Naive thymus-derived CD4-positive, alpha-beta T cell (primary cell): ENCODE data around the gene C5. TPM values are rescaled to one million over a fixed set of nuclear protein-coding genes. Genes with fewer than 3 reads are reported as not detected.
A peak's percentile ranks its signal among the peaks of the same experiment; 100 is the strongest.

Experiments used
- ATAC-seq: fragments of 150-1000 bp; cut with Tn5 transposase; 2 replicates; pipeline ENCODE4 v1.10.0; 2021; ENCODE audit warnings: mild to moderate bottlenecking, moderate library complexity
- CTCF ChIA-PET: fragments of 350-600 bp; sonication (Branson Sonifier 250); formaldehyde crosslinking; loops from one replicate; lab custom pipeline; 2021; ENCODE audit warnings: antibody characterized with exemption; lab: Charles Lee
- POLR2A ChIA-PET: fragments of 350-600 bp; sonication (Branson Sonifier 250); formaldehyde crosslinking; loops from one replicate; lab custom pipeline; 2021; ENCODE audit warnings: antibody characterized with exemption, inconsistent platforms; lab: Charles Lee
- DNase-seq, 9 donors: peaks; one replicate each; pipeline versions ENCODE4 v3.0.0 to v3.0.0-alpha.2; 2020 to 2022; ENCODE audit warnings: mixed read lengths in 1 of 9
- H3K27ac ChIP-seq: one replicate; pipeline ENCODE4 v1.7.0; 2013; ENCODE audit warnings: mild to moderate bottlenecking, low read depth, low read length, moderate library complexity
- H3K27me3 ChIP-seq, 2 donors: one replicate each; pipeline ENCODE4 v1.7.0; 2013; ENCODE audit warnings: low read length in 2 of 2, mild to moderate bottlenecking in 2 of 2, moderate library complexity in 2 of 2; ENCODE audit not compliant: control insufficient read depth in 2 of 2, insufficient read depth in 2 of 2
- H3K36me3 ChIP-seq, 3 experiments: 1 replicate in 2 of 3; 2 replicates in 1 of 3; pipeline ENCODE4 v1.7.0; 2013; ENCODE audit warnings: low read length in 3 of 3, mild to moderate bottlenecking in 3 of 3, moderate library complexity in 1 of 3; ENCODE audit not compliant: insufficient read depth in 3 of 3, control insufficient read depth in 2 of 3
- H3K4me1 ChIP-seq, 2 donors: one replicate each; pipeline ENCODE4 v1.7.0; 2013; ENCODE audit warnings: low read length in 2 of 2, mild to moderate bottlenecking in 2 of 2, moderate library complexity in 1 of 2; ENCODE audit not compliant: control insufficient read depth in 2 of 2, insufficient read depth in 2 of 2
- H3K4me3 ChIP-seq: 2 replicates; pipeline ENCODE4 v1.7.0; 2013; ENCODE audit warnings: mild to moderate bottlenecking, low read length
- H3K9me3 ChIP-seq, 3 experiments: 1 replicate in 2 of 3; 2 replicates in 1 of 3; pipeline ENCODE4 v1.7.0; 2013; ENCODE audit warnings: low read length in 3 of 3; ENCODE audit not compliant: control insufficient read depth in 2 of 3
- H3K27ac Mint-ChIP-seq, 9 donors: one replicate each; pipeline ENCODE4 v1.8.0; 2020 to 2022; ENCODE audit warnings: mixed read lengths in 9 of 9, mild to moderate bottlenecking in 8 of 9, moderate library complexity in 5 of 9, inconsistent platforms in 2 of 9
- H3K27me3 Mint-ChIP-seq, 5 donors: one replicate each; pipeline ENCODE4 v1.8.0; 2021 to 2022; ENCODE audit warnings: mixed read lengths in 5 of 5, mild to moderate bottlenecking in 1 of 5
- H3K36me3 Mint-ChIP-seq, 5 donors: one replicate each; pipeline ENCODE4 v1.8.0; 2020 to 2022; ENCODE audit warnings: mixed read lengths in 5 of 5, mild to moderate bottlenecking in 3 of 5, inconsistent platforms in 1 of 5
- H3K4me1 Mint-ChIP-seq, 7 donors: one replicate each; pipeline ENCODE4 v1.8.0; 2020 to 2022; ENCODE audit warnings: mixed read lengths in 7 of 7, mild to moderate bottlenecking in 3 of 7, inconsistent platforms in 1 of 7
- H3K4me3 Mint-ChIP-seq, 10 donors: one replicate each; pipeline ENCODE4 v1.8.0; 2020 to 2022; ENCODE audit warnings: mild to moderate bottlenecking in 10 of 10, mixed read lengths in 10 of 10, moderate library complexity in 6 of 10, inconsistent platforms in 2 of 10
- H3K9me3 Mint-ChIP-seq, 11 donors: one replicate each; pipeline ENCODE4 v1.8.0; 2020 to 2022; ENCODE audit warnings: mixed read lengths in 11 of 11, mild to moderate bottlenecking in 4 of 11, inconsistent platforms in 1 of 11, moderate library complexity in 1 of 11
- intact Hi-C, 2 donors: fragments of 100-400 bp; cut with micrococcal nuclease; formaldehyde crosslinking; loops; one replicate each; pipeline ENCODE4 v1.15.1; 2023
- polyA plus RNA-seq, 2 donors: library from polyadenylated mRNA; unstranded; fragments of 300-500 nt; fragmentation: Illumina TruSeq; gene quantifications; one replicate each; pipeline ENCODE4 v1.2.3, GENCODE V29; 2021
- total RNA-seq, 6 experiments: library from RNA in 5 of 6; stranded (reverse) in 5 of 6; gene quantifications; 1 replicate in 5 of 6; 2 replicates in 1 of 6; pipeline ENCODE4 v1.2.3 and lab custom pipeline; 2021 to 2026

C5 gene
- total and polyA plus RNA-seq, 7 experiments from 2014 or later, result 0.41 to 2.9 (median 2.3) TPM

DNA sequence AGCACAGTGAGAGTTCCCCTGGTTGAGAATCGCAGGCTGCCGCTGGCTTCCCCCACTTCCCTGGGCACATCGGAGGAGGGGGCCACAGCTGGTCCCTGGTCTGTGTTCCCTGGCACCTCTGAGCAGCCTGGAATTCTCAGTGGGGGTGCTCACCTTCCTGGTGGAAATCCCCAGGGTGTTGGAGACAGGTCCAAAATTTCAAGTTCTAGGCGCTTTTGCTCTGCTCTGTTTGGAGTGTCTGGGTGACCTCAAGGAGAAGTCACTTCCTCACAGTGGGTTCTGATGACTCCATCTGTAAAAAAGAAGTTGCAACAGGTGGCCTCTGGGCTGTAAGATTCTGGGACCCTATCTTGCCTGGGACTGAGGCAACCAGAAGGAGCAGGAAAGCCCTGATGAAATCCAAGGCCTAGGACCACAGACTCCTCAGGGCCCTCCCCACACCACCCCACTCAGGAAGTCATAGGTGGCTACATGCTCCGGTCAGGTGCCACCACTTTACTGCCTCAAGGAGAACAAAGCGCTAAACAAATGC is 123.6 kb downstream of the C5 start, which contains the start of gene TRAF1:
TRAF1 (minus strand) TSS at position 400 of the 532 bp plus-strand sequence. CDS start 721 bp downstream, outside the sequence.
- no peaks in the 10 kb centered on the region for H3K9me3 ChIP-seq

DNA sequence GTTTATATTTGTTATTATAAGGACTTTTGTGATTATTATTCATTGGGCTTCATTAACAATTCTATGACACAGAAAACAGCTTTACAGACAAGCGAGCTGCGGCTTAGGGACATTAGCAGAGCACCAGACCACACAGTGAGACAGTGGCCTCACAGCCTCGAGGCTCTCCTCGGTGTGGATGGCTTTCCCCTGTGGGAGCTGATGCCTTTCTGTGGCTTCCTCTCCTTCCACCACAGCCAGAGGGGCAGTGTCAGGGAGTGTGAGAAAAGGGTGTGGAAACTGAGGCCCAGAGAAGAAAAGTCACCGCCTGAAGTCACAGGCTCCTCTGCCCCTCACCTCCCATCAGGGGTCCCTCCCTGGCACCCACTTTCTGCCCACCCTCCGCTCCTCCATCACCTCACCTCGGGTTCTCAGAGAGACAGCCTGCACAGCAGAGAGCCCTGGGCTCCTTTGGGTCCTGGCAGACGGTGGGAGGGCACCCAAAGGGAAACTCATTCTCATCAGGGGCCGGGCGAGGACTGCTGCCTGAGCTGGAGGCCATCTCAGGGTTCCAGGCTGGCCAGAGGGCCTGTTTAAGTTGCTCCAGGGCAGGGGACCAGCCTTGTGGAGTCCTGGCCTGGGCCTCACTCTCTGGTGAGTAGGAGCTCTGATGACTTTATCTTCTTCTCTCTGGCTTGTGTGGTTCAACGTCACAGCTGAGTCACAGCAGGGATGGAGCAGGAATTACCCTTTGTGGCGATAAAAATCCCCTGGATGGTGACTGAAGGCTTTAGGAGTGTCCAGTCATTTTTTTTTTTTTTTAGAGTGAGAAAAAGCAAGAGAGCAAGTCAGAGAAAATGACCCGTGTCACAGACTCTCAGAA is 124.3 kb downstream of the C5 start:
- peak overlapping the region; percentile 90 to 100 (median 96) for H3K4me3 Mint-ChIP-seq
- Histone ChIP-seq H3K4me3 (peak overlapping the region; percentile 79), H3K36me3 (peaks cover 5 to 18% (median 7%) of the 10 kb centered on the region in 3 experiments), H3K9me3 (no peaks in the 10 kb centered on the region), H3K27ac (peak overlapping the region; percentile 97), H3K27me3 (no peaks in the 10 kb centered on the region), H3K4me1 (peaks cover 64 to 83% of the 10 kb centered on the region in 2 donors)
- ChIA-PET CTCF (interaction anchor here (0.6 to 2.1 kb wide), 11 partner anchors 10 to 133 kb away, joined by 3 to 6 read pairs (median 3); partner anchors contain the start of genes FBXW2 and PHF19), POLR2A (interaction anchor here (1.0 to 44.3 kb wide), 8 partner anchors 5 to 80 kb away, joined by 3 to 2417 read pairs (median 26); partner anchors contain the start of genes PHF19 and TRAF1)
- H3K9me3 Mint-ChIP-seq, result no peaks in the 10 kb centered on the region
- H3K4me1 Mint-ChIP-seq, result peaks cover 61 to 94% (median 86%) of the 10 kb centered on the region in 7 donors
- DNase-seq, result peak in 3 of 9 donors; percentile 40 to 82 (median 81)
- intact Hi-C loops, result loop anchor here (1.0 to 5.0 kb wide), 13 partner anchors 9 to 277 kb away; partner anchors contain the start of genes CNTRL (in 2 of the 2), MEGF9 (in 2 of the 2), FBXW2 (in 1 of the 2) and PHF19 (in 1 of the 2)
- peak; percentile 77 for ATAC-seq
- H3K27me3 Mint-ChIP-seq, result no peaks in the 10 kb centered on the region
- H3K27ac Mint-ChIP-seq, result peak overlapping the region; percentile 95 to 100 (median 99)
- peaks cover 8 to 45% (median 18%) of the 10 kb centered on the region in 5 donors for H3K36me3 Mint-ChIP-seq

More for the DNA sequence above, 123.6 kb downstream of the C5 start, which contains the start of gene TRAF1:
- ChIA-PET POLR2A (interaction anchor here (1.0 to 44.3 kb wide), 7 partner anchors 13 to 81 kb away, joined by 3 to 2417 read pairs (median 19); partner anchors contain the start of gene PHF19), CTCF (interaction anchor here (0.9 to 2.1 kb wide), 8 partner anchors 10 to 133 kb away, joined by 3 to 6 read pairs (median 4); partner anchors contain the start of gene FBXW2)
- ATAC-seq, result peak; percentile 40
- DNase-seq, result peak in 2 of 9 donors; percentile 40 to 59
- H3K9me3 Mint-ChIP-seq, result no peaks in the 10 kb centered on the region
- no peaks in the 10 kb centered on the region for H3K27me3 ChIP-seq
- H3K4me3 Mint-ChIP-seq, result peak within 1 kb of the TSS; percentile 90 to 100 (median 96)
- intact Hi-C loops, result loop anchor here (1.0 to 5.0 kb wide), 11 partner anchors 10 to 276 kb away; partner anchors contain the start of genes CNTRL (in 2 of the 2), MEGF9 (in 2 of the 2), FBXW2 (in 1 of the 2) and PHF19 (in 1 of the 2)
- H3K27me3 Mint-ChIP-seq, result no peaks in the 10 kb centered on the region
- H3K4me3 ChIP-seq, result peak within 1 kb of the TSS; percentile 79
- peaks cover 59 to 94% (median 86%) of the 10 kb centered on the region in 7 donors for H3K4me1 Mint-ChIP-seq
- peak within 1 kb of the TSS; percentile 97 for H3K27ac ChIP-seq
- H3K36me3 ChIP-seq, result peaks cover 5 to 16% (median 7%) of the 10 kb centered on the region in 3 experiments
- H3K36me3 Mint-ChIP-seq, result peaks cover 7 to 43% (median 16%) of the 10 kb centered on the region in 5 donors
- H3K4me1 ChIP-seq, result peaks cover 63 to 83% of the 10 kb centered on the region in 2 donors
- peak within 1 kb of the TSS; percentile 95 to 100 (median 99) for H3K27ac Mint-ChIP-seq

DNA sequence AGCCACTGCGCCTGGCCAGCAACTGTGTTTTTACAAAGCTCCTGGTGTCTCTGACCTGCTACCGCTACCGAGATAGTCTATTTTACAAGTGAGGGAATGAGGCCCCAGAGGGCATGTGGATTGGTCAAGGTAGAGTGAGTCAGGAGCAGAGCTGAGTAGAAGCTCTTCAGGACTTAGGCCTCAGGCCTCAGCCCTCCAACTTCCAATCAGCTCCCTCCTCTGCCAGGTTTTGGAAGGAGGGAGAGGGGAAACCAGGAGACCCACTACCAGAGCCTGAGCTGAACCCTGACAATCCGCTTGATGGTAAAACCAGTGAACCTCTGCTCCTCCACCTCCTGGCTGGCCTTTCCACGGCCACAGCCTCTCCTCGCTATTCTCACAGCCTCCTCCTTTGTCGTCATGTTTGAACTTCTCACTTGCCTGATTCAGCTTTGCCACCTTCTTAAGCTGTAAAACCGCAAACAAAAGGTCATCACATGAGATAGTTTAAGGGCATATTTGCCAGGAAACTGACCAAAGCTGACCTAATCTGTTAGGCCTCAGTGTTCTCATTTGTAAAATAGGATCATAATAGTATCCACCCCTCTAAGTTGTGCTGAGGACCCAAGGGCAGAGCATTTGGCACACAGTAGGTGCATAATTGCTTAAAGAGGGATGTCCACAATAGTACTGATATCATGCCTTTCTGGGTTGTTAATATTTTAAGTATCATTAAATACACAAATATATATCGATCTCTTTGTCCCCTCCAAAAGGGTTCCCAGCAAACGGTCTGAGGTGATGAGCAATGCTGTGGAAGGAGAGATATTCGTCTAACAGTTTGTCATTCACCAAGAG is 125.2 kb downstream of the C5 start:
- H3K36me3 ChIP-seq, result peaks cover 5 to 23% (median 7%) of the 10 kb centered on the region in 3 experiments
- peaks cover 64 to 94% (median 88%) of the 10 kb centered on the region in 7 donors for H3K4me1 Mint-ChIP-seq
- no peak for ATAC-seq
- ChIA-PET CTCF (interaction anchor here (0.7 to 2.1 kb wide), 7 partner anchors 9 to 78 kb away, joined by 3 to 10 read pairs (median 4); partner anchors contain the start of gene PHF19), POLR2A (interaction anchor here (0.9 to 44.3 kb wide), 8 partner anchors 4 to 82 kb away, joined by 3 to 2417 read pairs (median 18); partner anchors contain the start of genes PHF19 and TRAF1)
- peak overlapping the region; percentile 95 to 100 (median 99) for H3K27ac Mint-ChIP-seq
- peaks cover 8 to 53% (median 18%) of the 10 kb centered on the region in 5 donors for H3K36me3 Mint-ChIP-seq
- peak overlapping the region; percentile 79 for H3K4me3 ChIP-seq
- H3K27me3 Mint-ChIP-seq, result no peaks in the 10 kb centered on the region
- peak overlapping the region; percentile 90 to 100 (median 96) for H3K4me3 Mint-ChIP-seq
- peaks cover 71 to 87% of the 10 kb centered on the region in 2 donors for H3K4me1 ChIP-seq
- H3K9me3 Mint-ChIP-seq, result no peaks in the 10 kb centered on the region
- no peaks in the 10 kb centered on the region for H3K9me3 ChIP-seq
- no peak for DNase-seq
- H3K27me3 ChIP-seq, result no peaks in the 10 kb centered on the region
- peak overlapping the region; percentile 97 for H3K27ac ChIP-seq
- intact Hi-C loops, result loop anchor here (1.0 to 5.0 kb wide), 5 partner anchors 11 to 277 kb away; partner anchors contain the start of genes CNTRL (in 1 of the 2), MEGF9 (in 1 of the 2) and RAB14 (in 1 of the 2)

- H3K4me1 ChIP-seq, result peaks cover 74 to 88% of the 10 kb centered on the region in 2 donors
- POLR2A ChIA-PET, result interaction anchor here (0.6 to 44.3 kb wide), 6 partner anchors 3 to 136 kb away, joined by 3 to 2417 read pairs (median 76); partner anchors contain the start of genes PHF19 and TRAF1
- H3K27me3 ChIP-seq, result no peaks in the 10 kb centered on the region
- H3K36me3 ChIP-seq, result peaks cover 5 to 34% (median 7%) of the 10 kb centered on the region in 3 experiments
- Mint-ChIP-seq H3K36me3 (peaks cover 14 to 61% (median 22%) of the 10 kb centered on the region in 5 donors), H3K27me3 (no peaks in the 10 kb centered on the region), H3K4me1 (peaks cover 72 to 97% (median 90%) of the 10 kb centered on the region in 7 donors), H3K9me3 (no peaks in the 10 kb centered on the region), H3K4me3 (peak overlapping the region; percentile 90 to 100 (median 96)), H3K27ac (peak overlapping the region; percentile 62 to 100 (median 99))
- peak overlapping the region; percentile 79 for H3K4me3 ChIP-seq
- DNase-seq, result no peak
- ATAC-seq, result no peak
- H3K9me3 ChIP-seq, result no peaks in the 10 kb centered on the region
- intact Hi-C loops, result loop anchor here in 1 of 2 donors (2.0 kb wide), 1 partner anchor 19 kb away; no protein-coding TSS in a partner anchor
- peak overlapping the region; percentile 97 for H3K27ac ChIP-seq
- CTCF ChIA-PET, result interaction anchor here (0.8 to 1.8 kb wide), 4 partner anchors 8 to 55 kb away, joined by 3 to 10 read pairs (median 5); no protein-coding TSS in a partner anchor
Observed at GRCh38 chr9:120923620-120924328, 126.3 kb downstream of the C5 start.
